Measurements from ENCODE around the gene CHRNG.

DNA sequence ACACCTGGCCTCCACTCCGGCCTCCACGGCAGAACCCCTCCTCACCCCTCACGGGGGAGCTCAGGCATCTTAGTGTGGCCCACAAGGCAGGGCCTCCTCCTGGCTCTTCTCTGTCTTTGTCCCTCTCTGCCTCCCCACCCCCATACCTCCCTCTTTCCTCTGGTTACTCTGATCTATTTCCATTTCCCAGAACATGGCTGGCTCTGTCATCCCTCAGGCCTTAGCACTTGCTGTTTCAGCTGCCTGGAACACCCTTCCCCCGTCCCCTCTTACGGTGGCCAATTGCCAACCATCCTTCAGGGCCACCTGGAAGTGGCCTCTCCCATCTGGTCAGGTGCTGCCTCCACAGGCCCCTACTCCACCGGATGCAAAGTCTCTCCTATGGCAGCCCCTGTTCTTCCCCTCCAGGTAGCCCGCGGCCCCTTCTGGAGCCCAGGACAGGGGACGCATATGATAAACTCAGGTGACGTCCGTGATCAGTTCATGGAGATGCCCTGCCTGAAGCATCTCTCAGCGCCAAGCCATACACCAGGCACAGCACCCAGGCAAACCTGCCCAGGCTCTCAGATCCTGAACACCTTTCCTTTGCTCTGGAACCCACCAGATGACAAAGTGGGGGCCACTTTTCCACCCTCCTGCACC lies 48.2 kb upstream of the CHRNG start:
- TF ChIP-seq, protein P1, sequence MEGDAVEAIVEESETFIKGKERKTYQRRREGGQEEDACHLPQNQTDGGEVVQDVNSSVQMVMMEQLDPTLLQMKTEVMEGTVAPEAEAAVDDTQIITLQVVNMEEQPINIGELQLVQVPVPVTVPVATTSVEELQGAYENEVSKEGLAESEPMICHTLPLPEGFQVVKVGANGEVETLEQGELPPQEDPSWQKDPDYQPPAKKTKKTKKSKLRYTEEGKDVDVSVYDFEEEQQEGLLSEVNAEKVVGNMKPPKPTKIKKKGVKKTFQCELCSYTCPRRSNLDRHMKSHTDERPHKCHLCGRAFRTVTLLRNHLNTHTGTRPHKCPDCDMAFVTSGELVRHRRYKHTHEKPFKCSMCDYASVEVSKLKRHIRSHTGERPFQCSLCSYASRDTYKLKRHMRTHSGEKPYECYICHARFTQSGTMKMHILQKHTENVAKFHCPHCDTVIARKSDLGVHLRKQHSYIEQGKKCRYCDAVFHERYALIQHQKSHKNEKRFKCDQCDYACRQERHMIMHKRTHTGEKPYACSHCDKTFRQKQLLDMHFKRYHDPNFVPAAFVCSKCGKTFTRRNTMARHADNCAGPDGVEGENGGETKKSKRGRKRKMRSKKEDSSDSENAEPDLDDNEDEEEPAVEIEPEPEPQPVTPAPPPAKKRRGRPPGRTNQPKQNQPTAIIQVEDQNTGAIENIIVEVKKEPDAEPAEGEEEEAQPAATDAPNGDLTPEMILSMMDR (IDR thresholded peaks at IDR 0.05) = no peak
- no peak for TF ChIP-seq POLR2A (IDR thresholded peaks at IDR 0.05)

Measured in ovary (tissue), 3 donors.